CD4-positive, alpha-beta T cell (primary cell): Measurements from ENCODE around the gene PHF2. TPM values are rescaled to one million over a fixed set of nuclear protein-coding genes. Genes with fewer than 3 reads are reported as not detected.
A peak's percentile ranks its signal among the peaks of the same experiment; 100 is the strongest.

Source experiments
- ATAC-seq: fragments of 200-7000 bp; cut with Tn5 transposase; one replicate; pipeline ENCODE4 v1.10.0; 2022; ENCODE audit warnings: mild to moderate bottlenecking; ENCODE audit not compliant: poor library complexity
- CTCF ChIA-PET: fragments of 350-600 bp; sonication (Branson Sonifier 250); formaldehyde crosslinking; loops from one replicate; lab custom pipeline; 2021; ENCODE audit warnings: antibody characterized with exemption, inconsistent platforms; lab: Charles Lee
- POLR2A ChIA-PET: fragments of 350-600 bp; sonication (Branson Sonifier 250); formaldehyde crosslinking; loops from one replicate; lab custom pipeline; 2021; ENCODE audit warnings: antibody characterized with exemption, inconsistent platforms; lab: Charles Lee
- DNase-seq, 14 experiments: peaks; one replicate each; pipeline ENCODE4 v3.0.0-alpha.2; 2013 to 2020; ENCODE audit warnings: mixed read lengths in 2 of 14
- H3K27ac ChIP-seq, 2 donors: one replicate each; pipeline versions ENCODE4 v1.5.1 to v1.7.0; 2013; ENCODE audit warnings: low read length in 2 of 2, low read depth in 1 of 2, mild to moderate bottlenecking in 1 of 2
- H3K27me3 ChIP-seq, 2 experiments: 1 replicate in 1 of 2; 2 replicates in 1 of 2; pipeline versions ENCODE4 v1.6.1 to v1.7.0; 2013; ENCODE audit warnings: low read length in 2 of 2, control low read depth in 1 of 2, mild to moderate bottlenecking in 1 of 2, moderate library complexity in 1 of 2; ENCODE audit not compliant: insufficient read depth in 2 of 2, control insufficient read depth in 1 of 2
- H3K36me3 ChIP-seq: one replicate; pipeline ENCODE4 v1.6.1; 2013; ENCODE audit warnings: low read length, control low read depth; ENCODE audit not compliant: insufficient read depth
- H3K4me1 ChIP-seq: one replicate; pipeline ENCODE4 v1.6.1; 2013; ENCODE audit warnings: low read length, control low read depth; ENCODE audit not compliant: insufficient read depth
- H3K4me3 ChIP-seq: one replicate; pipeline ENCODE4 v1.5.1; 2013; ENCODE audit warnings: mild to moderate bottlenecking, low read length, moderate library complexity
- H3K9me3 ChIP-seq, 2 experiments: 1 replicate in 1 of 2; 2 replicates in 1 of 2; pipeline versions ENCODE4 v1.6.1 to v1.7.0; 2013; ENCODE audit warnings: low read length in 2 of 2, mild to moderate bottlenecking in 2 of 2, control low read depth in 1 of 2, moderate library complexity in 1 of 2; ENCODE audit not compliant: control insufficient read depth in 1 of 2, insufficient read depth in 1 of 2
- H3K27ac Mint-ChIP-seq: one replicate; pipeline ENCODE4 v1.8.0; 2020; ENCODE audit warnings: mixed read lengths
- H3K27me3 Mint-ChIP-seq: one replicate; pipeline ENCODE4 v1.8.0; 2021; ENCODE audit warnings: mixed read lengths
- H3K36me3 Mint-ChIP-seq: one replicate; pipeline ENCODE4 v1.8.0; 2021; ENCODE audit warnings: low read depth, mixed read lengths
- H3K4me1 Mint-ChIP-seq: one replicate; pipeline ENCODE4 v1.8.0; 2021; ENCODE audit warnings: low read depth, mixed read lengths
- H3K4me3 Mint-ChIP-seq: one replicate; pipeline ENCODE4 v1.8.0; 2020; ENCODE audit warnings: mild to moderate bottlenecking, mixed read lengths
- H3K9me3 Mint-ChIP-seq: one replicate; pipeline ENCODE4 v1.8.0; 2020; ENCODE audit warnings: mixed read lengths
- CTCF ChIP-seq: fragments of 200-600 bp; IDR thresholded peaks from one replicate; pipeline ENCODE4 v1.8.0; 2022; ENCODE audit warnings: antibody characterized with exemption, mild to moderate bottlenecking
- intact Hi-C, 2 experiments: fragments of 100-400 bp; cut with DNase I in 1 of 2; cut with micrococcal nuclease in 1 of 2; formaldehyde crosslinking; loops; one replicate each; pipeline versions ENCODE4 v1.15.1 to v1.9.0; 2023 to 2025; cut with DNase I, micrococcal nuclease
- total RNA-seq, 174 experiments: library from RNA in 2 of 174; stranded (reverse) in 2 of 174; gene quantifications; one replicate each; pipeline ENCODE4 v1.2.3 and lab custom pipeline; 2021 to 2026

PHF2 gene
- total RNA-seq, 2 experiments from 2014 or later = 27.3 to 28.8 TPM

GRCh38 chr9:93636172-93636661 is 59.8 kb downstream of the PHF2 start:
- Histone ChIP-seq H3K4me1 (no peaks in the 10 kb centered on the region), H3K4me3 (no peak overlapping the region), H3K27ac (no peak overlapping the region), H3K36me3 (peaks cover 81% of the 10 kb centered on the region), H3K9me3 (peaks cover 12 to 14% of the 10 kb centered on the region in 2 experiments), H3K27me3 (no peaks in the 10 kb centered on the region)
- POLR2A ChIA-PET = no interaction called here
- Mint-ChIP-seq H3K4me1 (no peaks in the 10 kb centered on the region), H3K4me3 (no peak overlapping the region), H3K27me3 (no peaks in the 10 kb centered on the region), H3K27ac (no peak overlapping the region), H3K36me3 (peaks cover 92% of the 10 kb centered on the region), H3K9me3 (peaks cover 10% of the 10 kb centered on the region)
- DNase-seq = peak in 2 of 14 experiments; percentile 2 to 9
- intact Hi-C loops = no loop called here
- ATAC-seq = no peak
- TF ChIP-seq CTCF = no peak
- CTCF ChIA-PET = no interaction called here

GRCh38 chr9:93636667-93637066 is 60.3 kb downstream of the PHF2 start:
- no peak overlapping the region for H3K27ac Mint-ChIP-seq
- CTCF ChIA-PET = no interaction called here

GRCh38 chr9:93637886-93638285 is 61.5 kb downstream of the PHF2 start:
- POLR2A ChIA-PET = no interaction called here
- no peaks in the 10 kb centered on the region for H3K4me1 Mint-ChIP-seq
- CTCF ChIA-PET = no interaction called here
- ATAC-seq (no peak), DNase-seq (no peak)
- no peak overlapping the region for H3K4me3 ChIP-seq
- H3K27ac Mint-ChIP-seq = no peak overlapping the region
- no peaks in the 10 kb centered on the region for H3K27me3 ChIP-seq
- H3K27me3 Mint-ChIP-seq = no peaks in the 10 kb centered on the region
- no peaks in the 10 kb centered on the region for H3K4me1 ChIP-seq
- H3K36me3 Mint-ChIP-seq = peaks cover 96% of the 10 kb centered on the region
- intact Hi-C loops = no loop called here
- no peak for TF ChIP-seq CTCF
- H3K27ac ChIP-seq = no peak overlapping the region
- H3K9me3 ChIP-seq = peaks cover 12 to 14% of the 10 kb centered on the region in 2 experiments
- H3K4me3 Mint-ChIP-seq = no peak overlapping the region
- H3K9me3 Mint-ChIP-seq = peaks cover 10% of the 10 kb centered on the region
- peaks cover 74% of the 10 kb centered on the region for H3K36me3 ChIP-seq

More at GRCh38 chr9:93636667-93637066, 60.3 kb downstream of the PHF2 start:
- H3K9me3 Mint-ChIP-seq = peaks cover 10% of the 10 kb centered on the region
- Histone ChIP-seq H3K27ac (no peak overlapping the region), H3K9me3 (peaks cover 12 to 14% of the 10 kb centered on the region in 2 experiments), H3K36me3 (peaks cover 79% of the 10 kb centered on the region), H3K4me1 (no peaks in the 10 kb centered on the region), H3K4me3 (no peak overlapping the region), H3K27me3 (no peaks in the 10 kb centered on the region)
- DNase-seq (peak in 1 of 14 experiments; percentile 15), ATAC-seq (no peak)
- H3K27me3 Mint-ChIP-seq = no peaks in the 10 kb centered on the region
- TF ChIP-seq CTCF = no peak
- H3K4me1 Mint-ChIP-seq = no peaks in the 10 kb centered on the region
- peaks cover 93% of the 10 kb centered on the region for H3K36me3 Mint-ChIP-seq
- POLR2A ChIA-PET = no interaction called here
- no peak overlapping the region for H3K4me3 Mint-ChIP-seq
- intact Hi-C loops = no loop called here
